HCT116 (cell line): ENCODE measurements around the gene HSP90AB1. TPM values are rescaled to one million over a fixed set of nuclear protein-coding genes. Genes with fewer than 3 reads are reported as not detected.

Experiments
- ATAC-seq: fragments of 200-7000 bp; cut with Tn5 transposase; 2 replicates; pipeline ENCODE4 v1.9.1; 2020; ENCODE audit warnings: mild to moderate bottlenecking, moderate library complexity
- BruUV-seq: library from RNA; stranded (reverse); fragments of 400-500 nt; replicated peaks from 2 replicates; lab custom pipeline; 2021; lab: Mats Ljungman, UMichigan
- CTCF ChIA-PET: fragments of 300-600 bp; sonication (Branson Sonifier 250); formaldehyde crosslinking; loops from one replicate; lab custom pipeline; 2021; ENCODE audit warnings: antibody characterized with exemption; lab: Charles Lee
- POLR2A ChIA-PET: fragments of 300-600, 350-600 bp; sonication (Branson Sonifier 250); formaldehyde crosslinking; loops from one replicate; lab custom pipeline; 2021; ENCODE audit warnings: antibody characterized with exemption; lab: Charles Lee
- RAD21 ChIA-PET, 2 experiments: fragments of 300-600 bp; sonication (Branson Sonifier 250); formaldehyde crosslinking; loops; one replicate each; lab custom pipeline; 2023; ENCODE audit warnings: low total read pairs in 2 of 2; ENCODE audit not compliant: uncharacterized antibody in 2 of 2, unreplicated experiment in 2 of 2, low non-redundant PET in 1 of 2; lab: Charles Lee
- DNase-seq: peaks from one replicate; pipeline ENCODE4 v3.0.0-alpha.2; 2010; ENCODE audit warnings: low read depth, low spot score
- H2AFZ ChIP-seq: fragments of 200-600 bp; shearing (Covaris generic), sonication (generic); 2 replicates; pipeline ENCODE4 v1.6.1; 2017; ENCODE audit warnings: low read depth, mixed run types, mixed read lengths, antibody characterized with exemption, low read length; ENCODE audit not compliant: poor library complexity, severe bottlenecking
- H3K27ac ChIP-seq: 2 replicates; pipeline ENCODE4 v1.5.1; 2012; ENCODE audit warnings: low read depth, low read length
- H3K27me3 ChIP-seq: fragments of 200-600 bp; sonication (generic); 2 replicates; pipeline ENCODE4 v1.6.1; 2016; ENCODE audit warnings: mixed run types, low read length, mixed read lengths; ENCODE audit not compliant: insufficient read depth
- H3K36me3 ChIP-seq, 2 experiments: fragments of 200-500 bp in 1 of 2; fragments of 200-600 bp in 1 of 2; sonication (Bioruptor generic) in 1 of 2; sonication (generic) in 1 of 2; 2 replicates each; pipeline versions ENCODE4 v1.5.1 to v1.6.1; 2014 to 2016; ENCODE audit warnings: low read length in 2 of 2, inconsistent platforms in 1 of 2, mixed read lengths in 1 of 2, mixed run types in 1 of 2; ENCODE audit not compliant: insufficient read depth in 2 of 2, control insufficient read depth in 1 of 2
- H3K4me1 ChIP-seq, 2 experiments: fragments of 200-600 bp in 1 of 2; sonication (generic) in 1 of 2; 2 replicates each; pipeline versions ENCODE4 v1.5.1 to v1.6.1; 2012 to 2017; ENCODE audit warnings: low read length in 2 of 2, inconsistent platforms in 1 of 2, mild to moderate bottlenecking in 1 of 2, mixed read lengths in 1 of 2, mixed run types in 1 of 2, moderate library complexity in 1 of 2; ENCODE audit not compliant: insufficient read depth in 2 of 2, control insufficient read depth in 1 of 2
- H3K4me2 ChIP-seq: fragments of 200-600 bp; sonication (generic); 2 replicates; pipeline ENCODE4 v1.6.1; 2017; ENCODE audit warnings: mixed run types, low read length, mixed read lengths
- H3K4me3 ChIP-seq, 2 experiments: fragments of 200-600 bp in 1 of 2; sonication (generic) in 1 of 2; replicated peaks in 1 of 2; 2 replicates each; pipeline ENCODE4 v1.5.1; 2011 to 2016; ENCODE audit warnings: low read length in 2 of 2, control low read depth in 1 of 2, low read depth in 1 of 2, mild to moderate bottlenecking in 1 of 2, mixed read lengths in 1 of 2, mixed run types in 1 of 2
- H3K79me2 ChIP-seq: fragments of 200-600 bp; sonication (generic); 2 replicates; pipeline ENCODE4 v1.6.1; 2017; ENCODE audit warnings: mild to moderate bottlenecking, mixed run types, low read length, moderate library complexity, mixed read lengths; ENCODE audit not compliant: insufficient read depth
- H3K9ac ChIP-seq: fragments of 200-600 bp; sonication (generic); 2 replicates; pipeline ENCODE4 v1.6.1; 2016; ENCODE audit warnings: low read length, mixed read lengths
- H3K9me2 ChIP-seq: fragments of 200-600 bp; sonication (generic), shearing (Covaris generic); 2 replicates; pipeline ENCODE4 v1.6.1; 2017; ENCODE audit warnings: mixed run types, mild to moderate bottlenecking, moderate library complexity; ENCODE audit not compliant: insufficient read depth
- H3K9me3 ChIP-seq, 2 experiments: fragments of 200-500 bp in 1 of 2; fragments of 200-600 bp in 1 of 2; sonication (Bioruptor generic) in 1 of 2; sonication (generic) in 1 of 2; 2 replicates each; pipeline ENCODE4 v1.6.1; 2014 to 2017; ENCODE audit warnings: low read length in 2 of 2, mixed read lengths in 2 of 2, inconsistent platforms in 1 of 2, low read depth in 1 of 2, mild to moderate bottlenecking in 1 of 2, mixed run types in 1 of 2, moderate library complexity in 1 of 2; ENCODE audit not compliant: control insufficient read depth in 1 of 2, insufficient read depth in 1 of 2
- H4K20me1 ChIP-seq: fragments of 200-600 bp; sonication (generic), shearing (Covaris generic); 2 replicates; pipeline ENCODE4 v1.6.1; 2017; ENCODE audit warnings: mixed run types, mild to moderate bottlenecking, moderate library complexity; ENCODE audit not compliant: insufficient read depth
- CBX3 ChIP-seq: IDR thresholded peaks from 2 replicates; pipeline ENCODE4 v1.6.1; 2012; ENCODE audit warnings: low read depth
- CTCF ChIP-seq, 3 experiments: fragments of 200-600 bp in 1 of 3; sonication (generic) in 1 of 3; IDR thresholded peaks in 2 of 3; conservative IDR thresholded peaks in 1 of 3; 2 replicates each; pipeline ENCODE4 v1.5.1; 2012 to 2017; ENCODE audit warnings: low read depth in 2 of 3, low read length in 2 of 3, antibody characterized with exemption in 1 of 3, borderline replicate concordance in 1 of 3, control low read depth in 1 of 3, mild to moderate bottlenecking in 1 of 3, mixed read lengths in 1 of 3, mixed run types in 1 of 3, moderate library complexity in 1 of 3; ENCODE audit not compliant: insufficient read depth in 1 of 3
- EGR1 ChIP-seq: IDR thresholded peaks from 2 replicates; pipeline ENCODE4 v1.6.1; 2012; ENCODE audit warnings: low read depth
- MAX ChIP-seq: IDR thresholded peaks from 2 replicates; pipeline ENCODE4 v1.6.1; 2012
- POLR2A ChIP-seq: IDR thresholded peaks from 2 replicates; pipeline ENCODE4 v1.7.0; 2011; ENCODE audit warnings: borderline replicate concordance; ENCODE audit not compliant: insufficient read depth, insufficient read length; ENCODE audit errors: extremely low read depth
- POLR2AphosphoS5 ChIP-seq: IDR thresholded peaks from 2 replicates; pipeline ENCODE4 v1.6.1; 2011; ENCODE audit warnings: mild to moderate bottlenecking, low read depth, low read length, moderate library complexity
- RAD21 ChIP-seq: IDR thresholded peaks from 2 replicates; pipeline ENCODE4 v1.6.1; 2012; ENCODE audit warnings: low read depth, mild to moderate bottlenecking
- SIN3A ChIP-seq: IDR thresholded peaks from 2 replicates; pipeline ENCODE4 v1.6.1; 2012; ENCODE audit warnings: low read depth
- SP1 ChIP-seq: IDR thresholded peaks from 2 replicates; pipeline ENCODE4 v1.6.1; 2012; ENCODE audit warnings: low read depth
- SRF ChIP-seq: IDR thresholded peaks from 2 replicates; pipeline ENCODE4 v1.6.1; 2012; ENCODE audit warnings: low read depth
- TCF7L2 ChIP-seq: IDR thresholded peaks from 2 replicates; pipeline ENCODE4 v1.7.0; 2011; ENCODE audit warnings: borderline replicate concordance, inconsistent platforms; ENCODE audit not compliant: insufficient read depth, insufficient read length; ENCODE audit errors: extremely low read depth
- YY1 ChIP-seq: IDR thresholded peaks from 2 replicates; pipeline ENCODE4 v1.6.1; 2011; ENCODE audit warnings: low read length, low read depth, moderate library complexity, mild to moderate bottlenecking; ENCODE audit not compliant: insufficient replicate concordance; ENCODE audit errors: extremely low read depth
- ZBTB33 ChIP-seq: IDR thresholded peaks from 2 replicates; pipeline ENCODE4 v1.6.1; 2011; ENCODE audit warnings: mild to moderate bottlenecking, low read length, moderate library complexity; ENCODE audit not compliant: insufficient replicate concordance; ENCODE audit errors: extremely low read depth
- ZNF274 ChIP-seq: fragments of 200-500 bp; sonication (Bioruptor generic); IDR thresholded peaks from 2 replicates; pipeline ENCODE4 v1.6.1; 2014; ENCODE audit warnings: mild to moderate bottlenecking, low read depth, low read length, inconsistent platforms
- intact Hi-C: fragments of 100-400 bp; cut with micrococcal nuclease; formaldehyde crosslinking; loops from 2 replicates; pipeline ENCODE4 v1.10.0; 2022
- total RNA-seq: library from RNA; stranded (reverse); gene quantifications from one replicate; pipeline ENCODE4 v1.2.1, GENCODE V29; 2021; ENCODE audit not compliant: unreplicated experiment
- TF ChIP-seq, protein P1 (sequence below): IDR thresholded peaks from 2 replicates; pipeline ENCODE4 v1.6.1; 2012

HSP90AB1 gene
- total RNA-seq, 1 experiment from 2014 or later = 2,554 TPM

- ChIA-PET CTCF (interaction anchor here (1.2 to 2.9 kb wide), 6 partner anchors 10 to 206 kb away, joined by 3 to 36 read pairs (median 6); partner anchors contain the start of gene AARS2), POLR2A (interaction anchor here (2.0 kb wide), 1 partner anchor 68 kb away, joined by 6 read pairs; no protein-coding TSS in a partner anchor), RAD21 (no interaction called here)
- no peak for ATAC-seq
- intact Hi-C loops = loop anchor here (5.0 kb wide), 1 partner anchor 188 kb away; no protein-coding TSS in a partner anchor
- no peak overlapping the region for H3K4me3 ChIP-seq
- H3K9me3 ChIP-seq = no peaks in the 10 kb centered on the region
- no peaks in the 10 kb centered on the region for H3K36me3 ChIP-seq
- H2AFZ ChIP-seq = no peak overlapping the region
- peaks cover 6% of the 10 kb centered on the region; the same call in 1 of the 2 replicates for H3K79me2 ChIP-seq
- no peaks in the 10 kb centered on the region for H4K20me1 ChIP-seq
- H3K9ac ChIP-seq = no peak overlapping the region
- no peak overlapping the region for H3K27ac ChIP-seq
- BruUV-seq = no TSS peak
- TF ChIP-seq CTCF (IDR thresholded peaks at IDR 0.05 in 2 of 3, conservative IDR thresholded peaks at IDR 0.05 in 1 of 3; ENCODE audit: borderline replicate concordance in 1 of 3, insufficient read depth in 1 of 3, low read depth in 2 of 3, low read length in 2 of 3) (no peak), SRF (no peak), EGR1 (no peak), POLR2AphosphoS5 (no peak), POLR2A (no peak), YY1 (no peak), ZBTB33 (no peak), SIN3A (no peak), RAD21 (no peak), ZNF274 (no peak), SP1 (no peak), CBX3 (no peak), TCF7L2 (no peak), MAX (no peak)
- TF ChIP-seq, protein P1, sequence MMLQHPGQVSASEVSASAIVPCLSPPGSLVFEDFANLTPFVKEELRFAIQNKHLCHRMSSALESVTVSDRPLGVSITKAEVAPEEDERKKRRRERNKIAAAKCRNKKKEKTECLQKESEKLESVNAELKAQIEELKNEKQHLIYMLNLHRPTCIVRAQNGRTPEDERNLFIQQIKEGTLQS = no peak
- H3K27me3 ChIP-seq = no peaks in the 10 kb centered on the region
- H3K4me2 ChIP-seq = no peak overlapping the region
- no peaks in the 10 kb centered on the region for H3K9me2 ChIP-seq
- H3K4me1 ChIP-seq = peaks cover 2 to 13% of the 10 kb centered on the region in 2 experiments
- DNase-seq = no peak
These were observed 22.4 kb downstream of the HSP90AB1 start for GRCh38 chr6:44269178-44269920.
